Activated CD4-positive, alpha-beta T cell treated with anti-CD3 and anti-CD28 coated beads, Interleukin-2, amount 10 ng/mL, durations not matched to agents 24 days and 14 days (primary cell): ENCODE measurements around the gene PLXNB2. TPM values are rescaled to one million over a fixed set of nuclear protein-coding genes. Genes with fewer than 3 reads are reported as not detected.

ENCODE experiments used
- DNase-seq: peaks from one replicate; pipeline ENCODE4 v3.0.0; 2022
- H3K27ac Mint-ChIP-seq: one replicate; pipeline ENCODE4 v1.8.0; 2022; ENCODE audit warnings: mild to moderate bottlenecking, mixed read lengths
- H3K27me3 Mint-ChIP-seq: one replicate; pipeline ENCODE4 v1.8.0; 2022; ENCODE audit warnings: mixed read lengths
- H3K36me3 Mint-ChIP-seq: one replicate; pipeline ENCODE4 v1.8.0; 2022; ENCODE audit warnings: low read depth, mild to moderate bottlenecking, mixed read lengths
- H3K4me1 Mint-ChIP-seq: one replicate; pipeline ENCODE4 v1.8.0; 2021; ENCODE audit warnings: mixed read lengths
- H3K4me3 Mint-ChIP-seq: one replicate; pipeline ENCODE4 v1.8.0; 2022; ENCODE audit warnings: mild to moderate bottlenecking, moderate library complexity, mixed read lengths
- H3K9me3 Mint-ChIP-seq: one replicate; pipeline ENCODE4 v1.8.0; 2021; ENCODE audit warnings: mixed read lengths
- intact Hi-C: fragments of 100-400 bp; cut with micrococcal nuclease; formaldehyde crosslinking; loops from one replicate; pipeline ENCODE4 v1.15.1; 2023
- total RNA-seq: library from RNA; stranded (reverse); gene quantifications from 2 replicates; pipeline ENCODE4 v1.2.3, GENCODE V29; 2022

The PLXNB2 gene
- total RNA-seq, 1 donor from 2014 or later: 9.5 TPM

DNA sequence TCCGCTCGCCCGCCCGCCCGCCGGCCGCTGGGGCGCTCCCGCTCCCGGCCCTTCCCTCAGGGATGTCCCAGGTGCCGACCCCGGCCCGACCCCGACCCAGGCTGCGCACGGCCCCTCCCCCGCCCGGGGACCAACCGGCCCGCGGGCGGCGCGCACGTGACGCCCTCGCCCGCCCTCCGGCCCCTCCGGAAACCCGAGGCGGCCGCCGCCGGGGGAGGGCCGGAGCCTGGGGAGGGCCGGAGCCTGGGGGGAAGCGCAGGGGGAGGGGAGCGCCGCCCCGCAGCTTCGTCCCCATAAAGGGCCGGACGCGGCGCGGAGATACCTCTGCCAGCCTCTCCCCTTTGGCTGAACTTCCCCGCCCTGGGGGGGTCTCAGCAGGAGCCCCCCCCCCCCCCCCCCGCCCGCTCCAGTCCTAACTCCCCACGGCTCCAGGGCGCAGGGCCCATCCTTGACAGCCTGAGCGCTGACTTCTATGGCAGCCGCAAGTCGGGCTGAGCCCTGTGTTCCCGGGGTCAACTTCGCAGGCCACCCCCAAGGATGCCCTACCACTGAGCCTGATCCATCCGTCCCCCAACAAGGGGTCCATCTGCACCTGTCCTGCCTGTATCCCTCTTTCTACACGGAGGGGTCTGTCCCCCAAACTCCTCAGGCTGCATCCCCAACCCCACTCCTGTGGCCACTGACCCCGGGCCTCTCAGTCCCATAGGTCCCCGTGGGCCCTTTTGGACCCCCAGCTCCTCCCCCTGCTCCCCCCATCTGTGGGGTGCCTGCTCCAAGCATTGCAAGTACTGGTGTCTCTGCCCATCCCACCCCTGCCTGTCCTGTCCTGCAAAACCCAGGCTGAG, 45.6 kb downstream of the PLXNB2 start, which contains the start of gene MAPK12:
Gene MAPK12, minus strand, starts transcription at position 69 of the 845 bp plus-strand sequence. CDS start 174 bp downstream, outside the sequence.
- intact Hi-C loops: no loop called here
- peaks cover 12% of the 10 kb centered on the region for H3K27me3 Mint-ChIP-seq
- no peaks in the 10 kb centered on the region for H3K9me3 Mint-ChIP-seq
- H3K27ac Mint-ChIP-seq: peak within 1 kb of the TSS; percentile 66
- peaks cover 5% of the 10 kb centered on the region for H3K4me1 Mint-ChIP-seq
- peaks cover 3% of the 10 kb centered on the region for H3K36me3 Mint-ChIP-seq
- H3K4me3 Mint-ChIP-seq: peak within 1 kb of the TSS; percentile 80
- no peak for DNase-seq

DNA sequence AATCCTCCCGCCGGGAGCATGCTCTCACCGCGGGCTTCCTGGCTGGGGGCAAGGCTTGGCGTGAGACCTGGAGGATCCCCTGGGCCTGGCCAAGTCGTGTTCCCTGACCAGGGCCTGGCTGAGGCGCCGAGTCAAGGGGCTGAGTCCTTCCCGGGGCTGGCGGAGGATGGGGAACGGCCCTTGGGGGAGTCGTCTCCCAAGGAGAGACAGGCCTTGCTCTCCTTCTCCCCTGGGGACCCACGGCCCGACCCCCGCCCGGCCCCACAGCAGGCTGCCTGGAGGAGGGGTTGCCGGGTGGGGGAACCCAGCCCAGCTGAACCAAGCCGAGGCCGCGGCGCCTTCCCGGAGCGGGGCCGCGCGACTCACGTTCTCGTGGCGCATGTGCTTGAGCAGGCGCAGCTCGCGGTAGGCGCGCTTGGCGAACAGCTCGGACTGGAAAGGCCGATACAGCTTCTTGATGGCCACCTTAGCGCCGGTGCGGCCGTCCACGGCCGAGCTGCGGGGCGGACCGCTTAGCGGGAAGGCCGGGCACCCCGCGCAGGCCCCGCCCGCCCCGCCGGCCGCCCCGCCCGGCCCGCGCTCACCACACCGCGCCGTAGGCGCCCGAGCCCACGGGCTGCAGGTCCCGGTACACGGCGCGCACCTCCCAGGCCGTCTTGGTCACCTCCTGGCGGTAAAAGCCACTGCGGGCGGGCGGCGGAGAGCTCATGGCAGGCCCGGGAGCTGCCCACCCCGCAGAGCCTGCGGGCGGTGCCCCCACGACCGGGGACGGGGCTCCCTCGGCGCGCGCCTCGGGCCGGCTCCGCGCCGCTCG, 46.4 kb downstream of the PLXNB2 start:
- intact Hi-C loops: no loop called here
- Mint-ChIP-seq H3K4me1 (peaks cover 5% of the 10 kb centered on the region), H3K4me3 (peak overlapping the region; percentile 62), H3K9me3 (no peaks in the 10 kb centered on the region), H3K27me3 (peaks cover 12% of the 10 kb centered on the region), H3K36me3 (peaks cover 3% of the 10 kb centered on the region), H3K27ac (no peak overlapping the region)
- DNase-seq: peak; percentile 80

DNA sequence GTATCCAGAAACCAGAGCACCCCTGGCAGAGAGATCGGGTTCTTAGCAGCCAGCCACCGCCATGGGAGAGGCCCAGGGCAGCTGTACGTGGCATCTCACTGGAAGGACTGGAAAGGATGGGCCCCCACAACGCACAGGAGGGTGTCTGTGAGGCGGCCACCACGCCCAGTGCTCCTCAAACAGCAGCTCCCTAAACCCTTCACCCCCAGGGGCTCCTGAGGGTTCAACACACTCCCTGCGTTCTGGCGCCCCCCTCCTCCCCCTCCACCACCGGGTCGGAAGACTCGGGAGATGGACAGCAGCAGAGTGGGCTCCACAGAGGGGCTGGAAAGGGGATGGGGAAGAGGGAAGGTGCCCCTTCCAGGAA, 47.0 kb downstream of the PLXNB2 start:
- no peak overlapping the region for H3K27ac Mint-ChIP-seq
- H3K27me3 Mint-ChIP-seq: peaks cover 12% of the 10 kb centered on the region
- no peak for DNase-seq
- no peaks in the 10 kb centered on the region for H3K9me3 Mint-ChIP-seq
- peaks cover 5% of the 10 kb centered on the region for H3K4me1 Mint-ChIP-seq
- H3K4me3 Mint-ChIP-seq: peak overlapping the region; percentile 62
- H3K36me3 Mint-ChIP-seq: peaks cover 3% of the 10 kb centered on the region
- intact Hi-C loops: no loop called here

- Mint-ChIP-seq H3K4me3 (no peak overlapping the region), H3K36me3 (no peaks in the 10 kb centered on the region), H3K27ac (no peak overlapping the region), H3K27me3 (peaks cover 12% of the 10 kb centered on the region), H3K9me3 (no peaks in the 10 kb centered on the region), H3K4me1 (peaks cover 5% of the 10 kb centered on the region)
- intact Hi-C loops: no loop called here
- no peak for DNase-seq
These were observed 48.1 kb downstream of the PLXNB2 start for GRCh38 chr22:50259302-50259701.

DNA sequence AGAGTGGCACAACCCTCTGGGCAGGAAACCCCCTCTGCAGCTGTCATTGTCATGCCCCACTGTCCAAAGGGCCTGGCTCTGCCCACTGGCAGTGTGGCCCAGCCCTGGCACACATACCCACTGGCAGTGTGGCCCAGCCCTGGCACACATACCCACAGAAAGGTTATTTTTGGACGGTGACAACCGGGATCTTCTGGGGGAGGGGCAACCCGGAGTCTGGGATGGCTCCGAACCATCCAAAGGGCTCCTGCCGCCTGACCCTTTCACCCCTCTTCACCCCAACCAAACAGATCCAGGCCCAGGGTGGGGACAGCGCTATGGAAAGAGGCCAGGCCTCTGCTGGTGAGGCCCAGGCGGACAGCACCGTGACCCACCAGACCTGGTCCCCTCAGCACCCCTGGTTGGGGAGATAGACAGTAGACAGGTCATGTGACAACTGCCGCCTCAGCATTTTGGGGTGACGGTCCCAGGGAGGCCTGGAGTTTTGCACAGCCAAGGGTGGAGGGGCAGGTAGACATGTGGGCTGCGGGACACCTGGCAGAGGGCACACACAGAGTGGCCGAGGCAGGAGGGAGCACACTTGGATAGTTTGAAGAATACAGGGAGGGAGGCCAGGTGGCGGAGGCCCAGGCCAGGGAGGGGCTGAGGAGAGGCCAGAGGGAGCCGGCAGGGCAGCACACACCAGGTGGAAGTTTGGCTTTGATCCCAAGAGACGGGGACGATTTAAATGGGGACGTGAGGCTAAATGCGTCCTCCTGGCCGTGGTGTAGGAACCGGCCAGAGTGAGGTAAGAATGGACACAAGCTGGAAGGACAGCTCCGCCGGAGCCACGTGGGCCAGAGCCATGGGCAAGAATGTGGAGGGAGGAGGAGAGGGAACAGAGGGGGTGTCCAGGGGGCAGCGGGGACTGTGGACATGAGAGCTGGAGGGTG, 48.8 kb downstream of the PLXNB2 start:
- H3K27ac Mint-ChIP-seq: no peak overlapping the region
- H3K4me3 Mint-ChIP-seq: peak overlapping the region; percentile 40
- H3K4me1 Mint-ChIP-seq: peaks cover 5% of the 10 kb centered on the region
- no peak for DNase-seq
- H3K9me3 Mint-ChIP-seq: no peaks in the 10 kb centered on the region
- H3K36me3 Mint-ChIP-seq: no peaks in the 10 kb centered on the region
- intact Hi-C loops: no loop called here
- H3K27me3 Mint-ChIP-seq: peaks cover 12% of the 10 kb centered on the region

DNA sequence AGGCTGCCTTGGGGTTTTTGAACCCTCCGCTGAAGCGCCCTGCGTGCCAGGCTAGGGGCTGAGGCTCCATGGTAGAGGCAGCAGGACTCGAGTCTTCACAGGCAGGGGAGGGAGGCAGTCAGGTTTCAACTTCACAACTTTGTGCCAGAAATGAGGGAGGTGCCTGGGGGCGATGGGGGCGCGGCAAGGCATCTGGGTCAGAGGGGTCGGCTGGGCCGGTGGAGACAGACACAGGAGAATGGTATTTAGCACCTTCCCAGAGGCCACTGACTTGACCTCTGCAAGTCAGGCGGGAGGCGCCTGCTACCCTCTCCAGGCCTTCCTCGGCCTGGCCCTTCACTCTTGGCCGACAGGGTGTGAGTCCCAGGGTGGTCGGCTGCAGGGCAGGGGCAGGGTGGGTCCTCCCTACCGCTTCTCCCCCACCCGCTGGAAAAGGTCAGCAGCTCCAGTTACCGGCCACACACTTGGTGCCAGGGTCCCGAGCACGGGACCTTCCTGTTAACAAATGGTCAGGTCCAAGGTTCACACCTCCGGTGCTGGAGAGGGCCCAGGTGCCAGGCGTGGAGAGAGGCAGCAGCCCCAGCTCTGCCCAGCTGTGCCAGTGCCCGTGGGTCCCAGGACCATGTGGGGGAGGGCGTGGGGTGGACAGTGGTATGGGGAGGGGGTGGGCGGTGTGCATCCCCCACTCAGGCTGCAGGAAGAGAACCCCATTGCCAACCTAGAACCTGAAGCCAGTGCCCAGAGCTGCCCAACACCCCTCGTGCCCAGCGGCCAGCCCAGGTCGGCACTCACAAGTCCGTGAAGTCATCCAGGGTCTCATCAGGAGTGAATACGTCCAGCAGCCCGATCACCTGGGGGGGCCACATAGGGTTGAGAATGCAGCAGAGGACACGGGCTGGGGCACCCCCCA, 49.7 kb downstream of the PLXNB2 start:
- no peak for DNase-seq
- Mint-ChIP-seq H3K27me3 (peaks cover 12% of the 10 kb centered on the region), H3K36me3 (no peaks in the 10 kb centered on the region), H3K4me3 (no peak overlapping the region), H3K9me3 (no peaks in the 10 kb centered on the region), H3K27ac (no peak overlapping the region), H3K4me1 (peaks cover 5% of the 10 kb centered on the region)
- intact Hi-C loops: no loop called here

- H3K4me1 Mint-ChIP-seq: peaks cover under 1% of the 10 kb centered on the region
- no peaks in the 10 kb centered on the region for H3K36me3 Mint-ChIP-seq
- H3K4me3 Mint-ChIP-seq: no peak overlapping the region
- no peak for DNase-seq
- H3K27me3 Mint-ChIP-seq: peaks cover 6% of the 10 kb centered on the region
- intact Hi-C loops: no loop called here
- H3K9me3 Mint-ChIP-seq: no peaks in the 10 kb centered on the region
- H3K27ac Mint-ChIP-seq: no peak overlapping the region
These were observed 50.4 kb downstream of the PLXNB2 start for GRCh38 chr22:50257041-50257440.

- H3K4me1 Mint-ChIP-seq: no peaks in the 10 kb centered on the region
- no peak overlapping the region for H3K4me3 Mint-ChIP-seq
- DNase-seq: no peak
- H3K27me3 Mint-ChIP-seq: peaks cover 4% of the 10 kb centered on the region
- H3K27ac Mint-ChIP-seq: no peak overlapping the region
- intact Hi-C loops: no loop called here
- H3K9me3 Mint-ChIP-seq: no peaks in the 10 kb centered on the region
- H3K36me3 Mint-ChIP-seq: no peaks in the 10 kb centered on the region
These were observed 51.1 kb downstream of the PLXNB2 start for GRCh38 chr22:50256258-50256862.

DNA sequence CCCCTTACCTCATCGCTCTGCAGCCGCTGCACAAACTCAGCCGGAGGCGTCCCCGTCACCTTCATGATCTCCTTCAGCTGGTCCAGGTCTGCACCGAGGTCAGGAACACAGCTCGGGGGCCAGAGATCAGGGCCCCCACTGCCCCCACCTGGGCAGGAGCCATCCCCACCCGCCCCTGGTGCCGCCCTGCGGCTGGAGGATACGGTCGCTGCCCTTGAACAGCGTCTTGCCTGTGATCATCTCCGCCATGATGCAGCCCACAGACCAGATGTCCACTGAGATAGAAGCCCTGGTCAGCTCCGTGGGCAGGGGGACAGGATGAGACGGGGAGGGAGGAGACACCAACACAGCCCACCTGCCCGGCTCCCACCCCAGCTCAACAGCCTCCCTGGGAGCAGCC, 51.8 kb downstream of the PLXNB2 start:
- H3K9me3 Mint-ChIP-seq: no peaks in the 10 kb centered on the region
- H3K27me3 Mint-ChIP-seq: peaks cover 4% of the 10 kb centered on the region
- H3K27ac Mint-ChIP-seq: no peak overlapping the region
- H3K36me3 Mint-ChIP-seq: no peaks in the 10 kb centered on the region
- DNase-seq: no peak
- intact Hi-C loops: no loop called here
- H3K4me3 Mint-ChIP-seq: no peak overlapping the region
- H3K4me1 Mint-ChIP-seq: no peaks in the 10 kb centered on the region

DNA sequence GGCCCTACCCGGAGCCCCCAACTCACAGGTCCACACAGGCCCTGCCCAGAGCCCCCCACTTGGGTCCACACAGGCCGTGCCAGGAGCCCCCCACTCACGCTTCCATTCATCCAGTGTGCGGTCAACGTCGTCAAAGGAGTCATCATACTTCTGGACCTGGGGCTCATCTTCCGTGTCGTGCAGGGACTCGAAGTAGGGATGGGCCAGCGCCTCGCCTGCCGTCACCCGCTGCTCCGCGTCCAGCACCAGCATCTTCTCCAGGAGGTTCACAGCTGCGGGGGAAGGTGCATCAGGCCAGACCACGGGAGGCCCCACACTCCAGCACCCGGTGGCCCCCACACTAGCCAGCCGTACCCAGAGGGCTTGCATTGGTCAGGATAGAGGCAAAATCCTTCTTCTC, 52.3 kb downstream of the PLXNB2 start:
- Mint-ChIP-seq H3K9me3 (no peaks in the 10 kb centered on the region), H3K27ac (no peak overlapping the region), H3K4me1 (no peaks in the 10 kb centered on the region), H3K4me3 (no peak overlapping the region), H3K36me3 (no peaks in the 10 kb centered on the region), H3K27me3 (peaks cover 4% of the 10 kb centered on the region)
- intact Hi-C loops: no loop called here
- DNase-seq: no peak

DNA sequence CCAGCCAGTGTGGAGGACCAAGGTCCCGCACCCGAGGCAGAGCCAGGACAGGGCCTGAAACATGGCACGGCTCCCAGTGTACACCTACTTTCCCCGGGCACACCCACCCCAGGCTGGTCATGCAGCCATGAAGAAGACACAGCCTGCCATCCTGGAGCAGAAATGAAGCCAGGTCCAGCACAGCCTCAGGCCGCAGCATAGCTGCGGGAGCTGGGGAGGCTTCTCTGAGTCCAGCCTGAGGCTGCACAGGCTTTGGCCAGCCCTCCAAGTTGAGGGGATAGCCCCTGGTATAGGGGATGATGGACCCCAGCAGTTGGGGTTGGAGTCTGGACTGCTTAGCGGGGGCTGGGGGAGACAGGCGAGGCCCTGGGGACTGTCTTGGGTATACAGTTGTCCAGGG, 53.5 kb downstream of the PLXNB2 start:
- no peak for DNase-seq
- Mint-ChIP-seq H3K27ac (no peak overlapping the region), H3K4me1 (no peaks in the 10 kb centered on the region), H3K36me3 (no peaks in the 10 kb centered on the region), H3K4me3 (no peak overlapping the region), H3K9me3 (no peaks in the 10 kb centered on the region), H3K27me3 (peaks cover under 1% of the 10 kb centered on the region)
- intact Hi-C loops: loop anchor here (5.0 kb wide), 3 partner anchors 73 to 438 kb away; partner anchors contain the start of genes DENND6B, LMF2 and NCAPH2
